Upper lobe of right lung (tissue), 1 donor: ENCODE measurements around the gene NPVF. TPM values are rescaled to one million over a fixed set of nuclear protein-coding genes. Genes with fewer than 3 reads are reported as not detected.

ENCODE experiments used
- ATAC-seq: fragments of 200-7000 bp; cut with Tn5 transposase; one replicate; pipeline ENCODE4 v1.9.1; 2020; ENCODE audit warnings: mild to moderate bottlenecking, moderate library complexity
- DNase-seq: peaks from one replicate; pipeline ENCODE4 v3.0.0-alpha.2; 2020
- H3K27ac ChIP-seq: fragments of 200-600 bp; one replicate; pipeline ENCODE4 v1.8.0; 2022
- H3K27me3 ChIP-seq: fragments of 200-600 bp; one replicate; pipeline ENCODE4 v1.8.0; 2022; ENCODE audit warnings: mild to moderate bottlenecking
- H3K36me3 ChIP-seq: fragments of 200-600 bp; one replicate; pipeline ENCODE4 v1.8.0; 2022
- H3K4me1 ChIP-seq: fragments of 200-600 bp; one replicate; pipeline ENCODE4 v1.8.0; 2022
- H3K4me3 ChIP-seq: fragments of 200-600 bp; one replicate; pipeline ENCODE4 v1.8.0; 2022; ENCODE audit warnings: mild to moderate bottlenecking
- H3K9me3 ChIP-seq: fragments of 200-600 bp; one replicate; pipeline ENCODE4 v1.8.0; 2022
- CTCF ChIP-seq: fragments of 200-600 bp; IDR thresholded peaks from one replicate; pipeline ENCODE4 v1.8.0; 2022; ENCODE audit warnings: antibody characterized with exemption
- intact Hi-C: fragments of 100-400 bp; cut with DNase I; formaldehyde crosslinking; loops from one replicate; pipeline ENCODE4 v1.11.0; 2022
- total RNA-seq: library from RNA; stranded (reverse); fragmentation: NEBNext Ultra II Directional; extraction: Animal tissue kit (Norgen Biotek cat#: 25700); gene quantifications from one replicate; pipeline ENCODE4 v1.2.1, GENCODE V29; 2021
- donor health status: DM: no; HTN: yes; CAD: no; lungs with severe emphysema.

Gene NPVF
- total RNA-seq, 1 donor from 2014 or later = not detected

DNA sequence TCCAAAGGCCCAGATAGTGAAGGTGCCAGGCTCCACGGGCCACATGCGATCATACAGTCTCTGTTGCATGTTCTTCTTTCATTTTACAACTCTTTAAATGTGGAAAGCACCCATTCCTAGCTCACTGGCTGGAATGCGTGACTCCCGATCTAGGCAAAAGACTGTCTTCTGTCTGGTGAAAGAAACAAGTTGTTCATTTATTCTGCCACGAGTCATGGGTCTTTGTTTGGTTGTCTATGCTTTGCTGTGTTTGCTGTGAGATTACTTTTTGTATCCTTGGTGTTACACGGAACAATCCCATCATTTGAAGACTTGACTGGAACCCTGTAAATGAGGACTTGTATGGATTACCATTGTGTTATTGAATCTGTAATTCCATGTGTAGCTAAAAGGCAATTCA lies 41.9 kb downstream of the NPVF start:
- Histone ChIP-seq H3K36me3 (no peaks in the 10 kb centered on the region), H3K27me3 (no peaks in the 10 kb centered on the region), H3K4me3 (no peak overlapping the region), H3K27ac (no peak overlapping the region), H3K4me1 (no peaks in the 10 kb centered on the region), H3K9me3 (no peaks in the 10 kb centered on the region)
- TF ChIP-seq CTCF = no peak
- intact Hi-C loops = no loop called here
- ATAC-seq (no peak), DNase-seq (no peak)

DNA sequence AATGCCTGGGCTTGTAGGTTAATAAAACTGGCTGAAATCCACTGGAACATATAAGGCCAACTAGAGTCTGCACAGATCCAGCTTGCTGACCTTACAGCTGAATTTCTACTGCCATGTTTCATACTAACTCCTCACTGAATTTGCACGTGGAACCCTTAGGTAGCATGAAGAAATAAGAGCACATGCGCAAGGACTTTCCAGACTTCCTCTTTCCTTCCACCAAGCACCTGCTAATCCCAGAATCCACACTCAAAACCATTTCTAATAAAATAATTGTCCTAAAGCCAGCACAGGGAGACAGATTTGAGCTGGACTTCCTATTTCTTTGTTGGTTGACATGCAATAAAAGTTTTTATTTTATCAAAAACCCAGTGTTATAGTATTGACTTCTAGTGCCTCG lies 46.8 kb downstream of the NPVF start:
- no peak for DNase-seq
- no peak for ATAC-seq

GRCh38 chr7:25180946-25181345 lies 47.3 kb downstream of the NPVF start:
- ATAC-seq (no peak), DNase-seq (no peak)
- intact Hi-C loops = no loop called here
- H3K36me3 ChIP-seq = no peaks in the 10 kb centered on the region
- no peaks in the 10 kb centered on the region for H3K9me3 ChIP-seq
- H3K4me1 ChIP-seq = no peaks in the 10 kb centered on the region
- H3K27me3 ChIP-seq = no peaks in the 10 kb centered on the region
- H3K4me3 ChIP-seq = peak overlapping the region; percentile 65
- peak overlapping the region; percentile 88 for H3K27ac ChIP-seq
- TF ChIP-seq CTCF = no peak

More for the DNA sequence above, 46.8 kb downstream of the NPVF start:
- intact Hi-C loops = no loop called here
- TF ChIP-seq CTCF = no peak
- H3K36me3 ChIP-seq = no peaks in the 10 kb centered on the region
- H3K4me3 ChIP-seq = no peak overlapping the region
- no peak overlapping the region for H3K27ac ChIP-seq
- H3K4me1 ChIP-seq = no peaks in the 10 kb centered on the region
- no peaks in the 10 kb centered on the region for H3K9me3 ChIP-seq
- no peaks in the 10 kb centered on the region for H3K27me3 ChIP-seq

DNA sequence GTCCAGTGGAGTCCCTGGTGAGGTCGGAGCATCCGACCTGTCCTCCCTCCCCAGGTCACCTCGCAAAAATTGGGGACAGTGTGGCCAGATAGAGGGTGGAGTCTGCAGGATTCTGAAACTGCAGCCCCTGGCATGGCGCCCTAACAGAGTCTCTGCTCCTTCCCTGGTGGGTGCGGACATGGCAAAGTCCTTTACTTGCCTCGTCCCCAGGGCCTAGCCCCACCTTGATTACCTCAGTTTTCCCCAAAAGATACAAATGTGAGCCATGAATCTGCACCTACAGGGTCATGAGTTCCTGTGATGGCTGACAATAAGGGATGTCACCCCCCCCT lies 47.7 kb downstream of the NPVF start:
- no peak for ATAC-seq
- Histone ChIP-seq H3K4me1 (no peaks in the 10 kb centered on the region), H3K27ac (peak overlapping the region; percentile 88), H3K27me3 (no peaks in the 10 kb centered on the region), H3K36me3 (no peaks in the 10 kb centered on the region), H3K9me3 (no peaks in the 10 kb centered on the region), H3K4me3 (peak overlapping the region; percentile 65)
- intact Hi-C loops = no loop called here
- no peak for TF ChIP-seq CTCF
- DNase-seq = no peak

- no peaks in the 10 kb centered on the region for H3K27me3 ChIP-seq
- no peaks in the 10 kb centered on the region for H3K36me3 ChIP-seq
- DNase-seq (peak; percentile 97), ATAC-seq (peak; percentile 99)
- H3K9me3 ChIP-seq = no peaks in the 10 kb centered on the region
- intact Hi-C loops = no loop called here
- peak overlapping the region; percentile 65 for H3K4me3 ChIP-seq
- peak; percentile 92 for TF ChIP-seq CTCF
- peak overlapping the region; percentile 88 for H3K27ac ChIP-seq
- H3K4me1 ChIP-seq = no peaks in the 10 kb centered on the region
Measured at GRCh38 chr7:25179771-25180591, 48.3 kb downstream of the NPVF start.
